Left colon (tissue), 2 donors: ENCODE measurements around the gene SBK3. TPM values are rescaled to one million over a fixed set of nuclear protein-coding genes. Genes with fewer than 3 reads are reported as not detected.
"Not testable (repeated sequence)": the region's sequence is repeated elsewhere in the genome, so short reads cannot be mapped to it uniquely, and the experiment has no call there.

Source experiments
- ATAC-seq: fragments of 200-7000 bp; cut with Tn5 transposase; one replicate; pipeline ENCODE4 v1.9.1; 2020; ENCODE audit warnings: mild to moderate bottlenecking, moderate library complexity
- DNase-seq, 2 donors: peaks; one replicate each; pipeline ENCODE4 v3.0.0-alpha.2; 2020
- intact Hi-C, 2 donors: fragments of 100-400 bp; cut with DNase I in 1 of 2; cut with micrococcal nuclease in 1 of 2; formaldehyde crosslinking; loops; one replicate each; pipeline versions ENCODE4 v1.11.2 to v1.14.0; 2022; cut with DNase I, micrococcal nuclease
- total RNA-seq, 2 donors: library from RNA; stranded (reverse); fragmentation: NEBNext Ultra II Directional; extraction: Animal tissue kit (Norgen Biotek cat#: 25700); gene quantifications; one replicate each; pipeline ENCODE4 v1.2.1, GENCODE V29; 2021
- donor health status: DM: no; HTN: no; CAD: no.
- donor health status: DM: yes; HTN: yes; CAD: no.

SBK3 gene
- total RNA-seq, 2 donors from 2014 or later, result not detected

GRCh38 chr19:55498246-55498840, 47.0 kb downstream of the SBK3 start:
- DNase-seq (no peak), ATAC-seq (no peak)
- intact Hi-C loops, result no loop called here

DNA sequence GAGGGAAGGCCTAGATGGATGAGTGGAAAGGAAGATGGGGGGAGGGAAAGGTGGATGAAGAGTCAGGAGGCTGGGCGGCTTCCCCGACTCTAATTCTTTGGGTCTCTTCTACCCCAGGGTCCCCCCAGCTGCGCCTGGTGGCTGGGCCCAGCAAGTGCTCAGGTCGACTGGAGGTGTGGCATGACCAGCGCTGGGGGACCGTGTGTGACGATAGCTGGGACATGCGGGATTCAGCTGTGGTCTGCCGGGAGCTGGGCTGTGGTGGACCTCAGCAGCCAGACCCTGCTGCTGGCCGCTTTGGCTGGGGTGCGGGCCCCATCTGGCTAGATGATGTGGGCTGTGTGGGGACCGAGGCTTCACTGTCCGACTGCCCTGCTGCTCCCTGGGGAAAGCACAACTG, 47.6 kb downstream of the SBK3 start:
- no peak for DNase-seq
- intact Hi-C loops, result no loop called here
- no peak for ATAC-seq

DNA sequence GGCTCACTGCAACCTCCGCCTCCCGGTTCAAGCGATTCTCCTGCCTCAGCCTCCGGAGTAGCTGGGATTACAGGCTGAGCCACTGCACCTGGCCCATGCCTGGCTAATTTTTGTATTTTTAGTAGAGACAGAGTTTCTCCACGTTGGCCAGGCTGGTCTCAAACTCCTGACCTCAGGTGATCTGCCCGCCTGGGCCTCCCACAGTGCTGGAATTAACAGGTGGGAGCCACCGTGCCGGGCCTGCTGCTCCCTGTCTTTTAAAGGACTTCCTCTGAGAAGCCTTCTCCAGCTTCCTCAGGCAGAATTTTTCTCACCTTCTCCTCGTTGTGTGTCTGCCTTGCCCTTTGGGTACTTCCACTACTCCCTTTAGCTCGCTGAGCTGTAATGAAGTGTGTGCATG, 48.5 kb downstream of the SBK3 start:
- DNase-seq, ATAC-seq, intact Hi-C loops: not testable (repeated sequence)

GRCh38 chr19:55495646-55496349, 49.5 kb downstream of the SBK3 start:
- no peak for DNase-seq
- intact Hi-C loops, result no loop called here
- ATAC-seq, result no peak

GRCh38 chr19:55494172-55494761, 51.1 kb downstream of the SBK3 start:
- DNase-seq (no peak), ATAC-seq (no peak)
- intact Hi-C loops, result no loop called here

GRCh38 chr19:55493645-55494171, 51.6 kb downstream of the SBK3 start:
- ATAC-seq (no peak), DNase-seq (no peak)
- intact Hi-C loops, result no loop called here

- intact Hi-C loops, result no loop called here
- no peak for ATAC-seq
- DNase-seq, result no peak
Measured at GRCh38 chr19:55493052-55493644, 52.2 kb downstream of the SBK3 start.

DNA sequence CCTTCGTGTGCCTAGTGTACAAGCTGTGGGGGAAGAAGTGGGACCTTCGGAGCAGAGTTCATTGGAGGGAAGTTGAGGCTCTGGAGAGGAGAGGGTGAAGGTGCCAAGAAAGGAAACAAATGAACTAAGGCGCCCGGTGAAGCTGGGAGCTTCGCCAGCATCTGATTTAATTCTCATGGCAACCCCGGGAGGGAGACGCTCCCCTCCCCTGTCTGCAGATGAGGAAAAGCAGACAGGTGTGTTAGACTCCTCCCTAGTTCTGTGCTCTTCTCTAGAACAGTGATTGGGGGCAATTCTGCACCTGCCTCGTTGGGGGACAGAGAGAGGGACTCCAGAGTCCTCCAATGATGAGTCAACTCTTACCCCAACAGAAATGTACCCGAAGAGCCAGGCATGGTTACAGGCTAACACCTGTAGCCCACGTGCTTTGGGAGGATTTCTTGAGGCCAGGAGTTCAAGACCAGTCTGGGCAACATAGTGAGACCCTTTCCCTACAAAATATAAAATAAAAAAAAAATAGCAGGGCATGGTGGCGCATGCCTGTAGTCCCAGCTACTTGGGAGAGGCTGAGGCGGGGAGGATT, 52.9 kb downstream of the SBK3 start:
- no peak for DNase-seq
- no peak for ATAC-seq
- intact Hi-C loops, result no loop called here

GRCh38 chr19:55491546-55492360, 53.6 kb downstream of the SBK3 start:
- intact Hi-C loops, result no loop called here
- no peak for DNase-seq

More at GRCh38 chr19:55491546-55492360, 53.6 kb downstream of the SBK3 start:
- ATAC-seq, result no peak

Other genes with a start within 250 kb of the SBK3 start
- 10 to 100 TPM; 50.2 to 54.6 TPM for gene TMEM150B, start 220.2 kb downstream of the SBK3 start, total RNA-seq
- 10 to 100 TPM; 19.0 to 20.7 TPM for gene KMT5C, start 205.7 kb downstream of the SBK3 start, total RNA-seq
- gene COX6B2, start 190.8 kb downstream of the SBK3 start, total RNA-seq, result 10 to 100 TPM; 23.0 to 27.6 TPM
- not detected for gene GARIN5B, start 182.3 kb downstream of the SBK3 start, total RNA-seq
- under 1 TPM; 0.31 to 0.46 TPM for gene IL11, start 175.1 kb downstream of the SBK3 start, total RNA-seq
- gene TMEM190, start 168.7 kb downstream of the SBK3 start, total RNA-seq, result not detected
- 10 to 100 TPM; 83.4 to 89.4 TPM for gene TMEM238, start 161.3 kb downstream of the SBK3 start, total RNA-seq
- gene RPL28, start 159.6 kb downstream of the SBK3 start, total RNA-seq, result 1,000 to 10,000 TPM; 1,151 to 1,179 TPM
- gene UBE2S, start 137.8 kb downstream of the SBK3 start, total RNA-seq, result 10 to 100 TPM; 20.9 to 33.7 TPM
- gene SHISA7, start 102.2 kb downstream of the SBK3 start, total RNA-seq, result not detected
- 100 to 1,000 TPM in 1 of 2 donors, 10 to 100 TPM in 1; 63.5 to 115 TPM for gene ISOC2, start 83.9 kb downstream of the SBK3 start, total RNA-seq
- gene C19orf85, start 80.8 kb downstream of the SBK3 start, total RNA-seq, result not detected
- gene ZNF628, start 68.9 kb downstream of the SBK3 start, total RNA-seq, result 10 to 100 TPM in 1 of 2 donors, 1 to 10 TPM in 1; 8.0 to 10.3 TPM
- 1 to 10 TPM; 4.0 to 4.8 TPM for gene NAT14, start 60.4 kb downstream of the SBK3 start, total RNA-seq
- gene SSC5D, start 57.1 kb downstream of the SBK3 start, total RNA-seq, result 1 to 10 TPM; 2.6 to 5.8 TPM
- not detected for gene SBK2, start 8.4 kb downstream of the SBK3 start, total RNA-seq
- gene ZNF579, start 35.3 kb upstream of the SBK3 start, total RNA-seq, result 1 to 10 TPM; 5.3 to 7.3 TPM
- 10 to 100 TPM; 14.7 to 15.5 TPM for gene FIZ1, start 54.0 kb upstream of the SBK3 start, total RNA-seq
- gene ZNF524, start 54.7 kb upstream of the SBK3 start, total RNA-seq, result 10 to 100 TPM; 26.6 to 36.4 TPM
- gene ZNF865, start 60.1 kb upstream of the SBK3 start, total RNA-seq, result 10 to 100 TPM; 13.0 to 13.6 TPM
- 10 to 100 TPM in 1 of 2 donors, 1 to 10 TPM in 1; 8.6 to 11.6 TPM for gene ZNF784, start 79.0 kb upstream of the SBK3 start, total RNA-seq
- gene ZNF580, start 95.5 kb upstream of the SBK3 start, total RNA-seq, result 10 to 100 TPM; 22.5 to 23.3 TPM
- gene ZNF581, start 98.1 kb upstream of the SBK3 start, total RNA-seq, result 10 to 100 TPM; 15.2 to 18.7 TPM
- 1 to 10 TPM; 6.2 to 6.7 TPM for gene CCDC106, start 102.7 kb upstream of the SBK3 start, total RNA-seq
- 100 to 1,000 TPM; 142 to 167 TPM for gene U2AF2, start 109.5 kb upstream of the SBK3 start, total RNA-seq
- 100 to 1,000 TPM; 235 to 239 TPM for gene EPN1, start 129.7 kb upstream of the SBK3 start, total RNA-seq
- gene NLRP9, start 192.9 kb upstream of the SBK3 start, total RNA-seq, result not detected
- gene RFPL4A, start 213.6 kb upstream of the SBK3 start, total RNA-seq, result not detected
- not detected for gene RFPL4AL1, start 223.6 kb upstream of the SBK3 start, total RNA-seq